ENCODE measurements around the gene GDE1.

DNA sequence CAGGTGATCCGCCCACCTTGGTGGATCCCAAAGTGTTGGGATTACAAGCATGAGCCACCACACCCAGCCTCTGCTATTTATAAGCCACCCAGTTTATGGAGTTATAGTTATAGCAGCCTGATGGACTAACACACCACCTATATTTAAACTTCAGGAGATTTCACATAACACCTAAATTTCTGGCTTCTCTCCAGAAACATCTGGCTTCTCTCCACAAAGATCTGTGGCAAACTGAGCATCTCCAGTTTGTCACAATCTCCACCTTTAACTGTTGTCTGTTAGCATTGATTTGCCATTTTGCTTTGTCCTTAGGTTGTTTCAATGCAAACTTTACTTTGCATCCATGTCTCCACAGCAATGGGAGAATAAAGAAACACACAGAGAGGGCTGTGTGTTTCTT is 39.6 kb downstream of the GDE1 start:
- TF ChIP-seq, protein P1, sequence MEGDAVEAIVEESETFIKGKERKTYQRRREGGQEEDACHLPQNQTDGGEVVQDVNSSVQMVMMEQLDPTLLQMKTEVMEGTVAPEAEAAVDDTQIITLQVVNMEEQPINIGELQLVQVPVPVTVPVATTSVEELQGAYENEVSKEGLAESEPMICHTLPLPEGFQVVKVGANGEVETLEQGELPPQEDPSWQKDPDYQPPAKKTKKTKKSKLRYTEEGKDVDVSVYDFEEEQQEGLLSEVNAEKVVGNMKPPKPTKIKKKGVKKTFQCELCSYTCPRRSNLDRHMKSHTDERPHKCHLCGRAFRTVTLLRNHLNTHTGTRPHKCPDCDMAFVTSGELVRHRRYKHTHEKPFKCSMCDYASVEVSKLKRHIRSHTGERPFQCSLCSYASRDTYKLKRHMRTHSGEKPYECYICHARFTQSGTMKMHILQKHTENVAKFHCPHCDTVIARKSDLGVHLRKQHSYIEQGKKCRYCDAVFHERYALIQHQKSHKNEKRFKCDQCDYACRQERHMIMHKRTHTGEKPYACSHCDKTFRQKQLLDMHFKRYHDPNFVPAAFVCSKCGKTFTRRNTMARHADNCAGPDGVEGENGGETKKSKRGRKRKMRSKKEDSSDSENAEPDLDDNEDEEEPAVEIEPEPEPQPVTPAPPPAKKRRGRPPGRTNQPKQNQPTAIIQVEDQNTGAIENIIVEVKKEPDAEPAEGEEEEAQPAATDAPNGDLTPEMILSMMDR (IDR thresholded peaks at IDR 0.05; ENCODE audit: poor library complexity), result no peak
- TF ChIP-seq EZH2 (IDR thresholded peaks at IDR 0.05; ENCODE audit: borderline replicate concordance), result no peak
- no peak for TF ChIP-seq EZH2phosphoT487 (IDR thresholded peaks at IDR 0.05; ENCODE audit: low read depth, severe bottlenecking, unreplicated experiment)
